ENCODE results near the gene SPNS3. TPM values are rescaled to one million over a fixed set of nuclear protein-coding genes. Genes with fewer than 3 reads are reported as not detected.

SPNS3 gene
- total RNA-seq, 1 experiment from 2014 or later = not detected

DNA sequence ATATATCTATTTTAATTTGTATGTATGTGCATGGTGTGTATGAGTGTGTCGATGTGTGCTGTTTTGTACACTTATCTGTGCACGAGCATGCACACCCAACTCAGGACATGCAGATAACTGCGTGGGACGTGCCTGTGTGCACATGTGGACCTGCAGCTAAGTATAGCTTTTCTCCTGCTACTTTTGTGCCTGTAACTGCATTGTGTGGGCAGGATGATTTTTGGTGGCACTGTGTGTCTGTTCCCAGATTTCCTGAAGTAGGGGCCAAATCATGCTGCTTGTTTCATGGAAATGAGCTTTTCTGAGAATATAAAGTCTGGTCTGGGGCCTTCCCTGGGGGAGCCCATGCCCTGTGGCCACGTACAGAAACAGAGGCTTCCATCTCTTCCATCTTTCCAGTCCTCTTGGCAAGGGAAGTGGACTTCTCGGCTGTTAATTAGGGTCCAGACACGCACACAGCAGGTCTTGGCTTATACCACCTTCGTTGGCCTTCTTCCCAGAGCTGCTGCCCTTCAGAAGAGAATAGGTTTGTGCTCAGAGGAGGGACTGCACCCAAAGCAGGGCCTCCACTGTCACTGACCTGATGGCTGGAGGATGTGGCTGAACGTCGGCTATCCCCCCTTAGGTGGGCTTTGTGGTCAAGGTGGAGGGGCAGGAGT lies 30.2 kb downstream of the SPNS3 start:
- DNase-seq (ENCODE audit: extremely low read depth, low read depth) = no peak

DNA sequence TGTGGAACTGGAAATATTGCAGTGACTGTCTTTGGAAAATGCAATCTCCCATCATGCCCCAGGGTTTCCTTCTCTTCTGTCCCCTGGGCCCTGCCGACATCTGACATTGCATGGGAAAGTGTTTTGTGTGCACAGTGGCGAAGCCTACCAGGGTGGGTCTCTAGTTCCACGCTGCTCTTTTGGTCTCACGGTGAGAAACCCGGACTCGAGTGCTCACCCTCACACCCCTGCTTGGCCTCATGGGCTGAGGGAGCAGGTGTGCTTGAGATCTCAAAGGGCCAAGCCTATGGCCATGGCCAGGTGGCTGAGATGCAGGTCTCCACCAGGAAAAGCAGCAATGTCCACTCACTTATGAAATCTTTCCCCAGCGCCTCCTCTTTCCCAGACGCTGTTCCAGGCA lies 32.0 kb downstream of the SPNS3 start:
- DNase-seq (ENCODE audit: extremely low read depth, low read depth) = no peak

- no peak for DNase-seq (ENCODE audit: extremely low read depth, low read depth)
These were observed 33.5 kb downstream of the SPNS3 start for GRCh38 chr17:4467287-4467686.

GRCh38 chr17:4469552-4469951 lies 35.8 kb downstream of the SPNS3 start:
- DNase-seq (ENCODE audit: extremely low read depth, low read depth) = no peak

- DNase-seq (ENCODE audit: extremely low read depth, low read depth) = no peak
These were observed 38.5 kb downstream of the SPNS3 start for GRCh38 chr17:4472286-4472685.

GRCh38 chr17:4474093-4474492 lies 40.4 kb downstream of the SPNS3 start:
- no peak for DNase-seq (ENCODE audit: extremely low read depth, low read depth)

DNA sequence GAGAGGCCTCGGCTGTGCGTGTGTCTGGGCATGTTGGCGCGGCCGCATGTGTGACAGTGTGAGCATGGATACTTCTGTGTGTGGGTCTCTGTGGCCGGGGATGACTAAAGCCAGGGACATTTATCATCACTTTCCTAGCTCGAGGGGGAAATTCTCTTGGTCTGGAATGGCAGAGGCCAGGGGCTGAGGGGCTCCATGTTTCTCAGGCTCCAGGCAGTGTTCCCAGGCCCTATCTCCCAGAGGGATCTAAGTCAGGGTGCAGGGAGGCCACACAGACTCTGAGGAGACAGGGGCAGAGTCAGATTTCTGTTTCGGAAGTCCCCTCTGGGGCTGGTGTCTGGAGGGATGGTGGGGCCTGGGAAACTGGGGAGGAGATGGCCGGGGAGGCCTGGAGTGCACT lies 41.3 kb downstream of the SPNS3 start:
- DNase-seq (ENCODE audit: extremely low read depth, low read depth) = no peak

GRCh38 chr17:4475463-4475862 lies 41.7 kb downstream of the SPNS3 start:
- no peak for DNase-seq (ENCODE audit: extremely low read depth, low read depth)

DNA sequence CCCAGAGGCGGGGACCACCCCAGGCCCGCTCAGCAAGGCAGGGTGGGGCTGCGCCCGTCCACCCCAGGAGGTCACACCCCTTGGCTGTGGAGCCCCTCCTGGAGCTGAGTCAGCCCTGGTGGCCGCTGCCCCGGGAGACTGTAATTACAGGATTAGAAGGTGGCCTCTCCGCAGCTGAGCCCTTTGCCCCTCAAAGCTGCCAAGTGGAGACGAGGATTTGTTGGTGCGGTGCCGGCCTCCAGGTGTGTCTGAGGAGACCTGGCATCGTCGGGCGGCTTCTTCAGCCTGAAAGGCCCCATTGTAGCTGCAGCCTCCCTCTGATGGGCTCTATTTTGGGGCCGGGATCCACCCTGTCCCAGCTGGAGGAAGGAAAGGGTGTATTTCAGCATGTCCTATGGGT lies 42.3 kb downstream of the SPNS3 start:
- DNase-seq (ENCODE audit: extremely low read depth, low read depth) = no peak

- DNase-seq (ENCODE audit: extremely low read depth, low read depth) = no peak
These were observed 42.9 kb downstream of the SPNS3 start for GRCh38 chr17:4476511-4477070.

DNA sequence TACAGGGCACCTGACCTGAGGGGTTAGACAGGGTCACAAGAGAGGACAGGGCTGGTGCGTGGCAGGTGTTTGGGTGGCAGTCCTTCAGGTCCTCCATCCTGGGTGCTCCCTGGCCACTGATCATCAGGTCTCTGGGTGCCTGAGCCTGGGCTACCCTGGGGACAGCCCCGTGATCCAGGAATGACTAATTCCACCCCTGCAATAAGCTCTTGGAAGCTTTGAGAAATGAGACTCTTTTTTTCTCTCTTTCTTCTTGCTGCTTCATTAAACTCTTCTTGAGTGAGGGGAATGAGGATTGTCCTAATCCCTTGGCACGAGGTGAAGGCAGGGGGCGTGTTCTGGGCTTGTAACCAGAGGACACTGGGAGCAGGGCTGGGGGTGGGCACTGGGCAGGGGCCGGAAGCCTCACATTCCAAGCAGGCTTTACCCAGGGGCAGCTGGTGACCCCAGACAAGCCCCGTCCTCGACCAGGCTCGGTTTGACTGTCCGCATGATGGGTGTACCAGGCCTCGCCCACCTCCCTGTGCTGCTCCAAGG lies 43.6 kb downstream of the SPNS3 start:
- DNase-seq (ENCODE audit: extremely low read depth, low read depth) = no peak

- no peak for DNase-seq (ENCODE audit: extremely low read depth, low read depth)
These were observed 44.6 kb downstream of the SPNS3 start for GRCh38 chr17:4478318-4478830.

GRCh38 chr17:4479340-4479981 lies 45.7 kb downstream of the SPNS3 start:
- DNase-seq (ENCODE audit: extremely low read depth, low read depth) = no peak

- DNase-seq (ENCODE audit: extremely low read depth, low read depth) = no peak
These were observed 46.4 kb downstream of the SPNS3 start for GRCh38 chr17:4479982-4480751.

GRCh38 chr17:4480929-4481898 lies 47.5 kb downstream of the SPNS3 start:
- DNase-seq (ENCODE audit: extremely low read depth, low read depth) = no peak

- DNase-seq (ENCODE audit: extremely low read depth, low read depth) = no peak
These were observed 48.7 kb downstream of the SPNS3 start for GRCh38 chr17:4482338-4483011.

- no peak for DNase-seq (ENCODE audit: extremely low read depth, low read depth)
These were observed 49.5 kb downstream of the SPNS3 start for GRCh38 chr17:4483012-4483840.

Measured in NCI-H460 (cell line).